B cell (primary cell): ENCODE measurements around the gene PPP1R12B. TPM values are rescaled to one million over a fixed set of nuclear protein-coding genes. Genes with fewer than 3 reads are reported as not detected.
"Not testable (repeated sequence)": the region's sequence is repeated elsewhere in the genome, so short reads cannot be mapped to it uniquely, and the experiment has no call there.

Source experiments
- ATAC-seq: fragments of 200-7000 bp; cut with Tn5 transposase; one replicate; pipeline ENCODE4 v1.10.0; 2021; ENCODE audit warnings: low read depth, mild to moderate bottlenecking, moderate number of reproducible peaks, moderate library complexity
- CTCF ChIA-PET: fragments of 350-600 bp; sonication (Branson Sonifier 250); formaldehyde crosslinking; loops from one replicate; lab custom pipeline; 2021; ENCODE audit warnings: antibody characterized with exemption, inconsistent platforms; lab: Charles Lee
- POLR2A ChIA-PET: fragments of 350-600 bp; sonication (Branson Sonifier 250); formaldehyde crosslinking; loops from one replicate; lab custom pipeline; 2021; ENCODE audit warnings: antibody characterized with exemption; lab: Charles Lee
- DNase-seq: peaks from one replicate; pipeline ENCODE4 v3.0.0; 2013
- H2AFZ ChIP-seq: 2 replicates; pipeline ENCODE4 v1.6.1; 2012; ENCODE audit warnings: mild to moderate bottlenecking, low read depth, low read length; ENCODE audit not compliant: insufficient read depth, poor library complexity, severe bottlenecking
- H3K27ac ChIP-seq, 2 donors: 1 replicate in 1 of 2; 2 replicates in 1 of 2; pipeline ENCODE4 v1.5.1; 2012 to 2013; ENCODE audit warnings: low read length in 2 of 2, mild to moderate bottlenecking in 2 of 2, moderate library complexity in 1 of 2
- H3K27me3 ChIP-seq, 4 experiments: fragments of 200-600 bp in 1 of 4; sonication (generic) in 1 of 4; replicated peaks in 1 of 4; 1 replicate in 2 of 4; 2 replicates in 2 of 4; pipeline versions ENCODE4 v1.6.1 to v1.7.0; 2013 to 2016; ENCODE audit warnings: low read length in 3 of 4, mild to moderate bottlenecking in 2 of 4, mixed read lengths in 1 of 4, moderate library complexity in 1 of 4; ENCODE audit not compliant: insufficient read depth in 4 of 4, control insufficient read depth in 3 of 4; ENCODE audit errors: control extremely low read depth in 1 of 4
- H3K36me3 ChIP-seq, 2 experiments: replicated peaks in 1 of 2; 1 replicate in 1 of 2; 2 replicates in 1 of 2; pipeline versions ENCODE4 v1.6.1 to v1.7.1; 2013; ENCODE audit warnings: low read length in 1 of 2; ENCODE audit not compliant: insufficient read depth in 2 of 2, control insufficient read depth in 1 of 2; ENCODE audit errors: control extremely low read depth in 1 of 2, extremely low read depth in 1 of 2
- H3K4me1 ChIP-seq, 2 donors: fragments of 200-600 bp in 1 of 2; sonication (generic) in 1 of 2; 1 replicate in 1 of 2; 2 replicates in 1 of 2; pipeline versions ENCODE4 v1.5.1 to v1.6.1; 2013 to 2017; ENCODE audit warnings: low read length in 2 of 2; ENCODE audit not compliant: control insufficient read depth in 2 of 2, insufficient read depth in 2 of 2
- H3K4me2 ChIP-seq: replicated peaks from 2 replicates; pipeline ENCODE3; 2012; ENCODE audit warnings: mild to moderate bottlenecking, low read depth, low read length; ENCODE audit not compliant: poor library complexity, severe bottlenecking
- H3K4me3 ChIP-seq, 5 experiments: fragments of 200-600 bp in 1 of 5; sonication (generic) in 1 of 5; 1 replicate in 3 of 5; 2 replicates in 2 of 5; pipeline versions ENCODE4 v1.5.1 to v1.7.0; 2011 to 2016; ENCODE audit warnings: low read length in 4 of 5, mild to moderate bottlenecking in 4 of 5, low read depth in 2 of 5, control low read depth in 1 of 5, moderate library complexity in 1 of 5; ENCODE audit not compliant: insufficient read depth in 1 of 5; ENCODE audit errors: control extremely low read depth in 1 of 5, extremely low read depth in 1 of 5
- H3K79me2 ChIP-seq: fragments of 200-600 bp; sonication (generic); one replicate; pipeline ENCODE4 v1.6.0; 2016; ENCODE audit warnings: low read length; ENCODE audit not compliant: control insufficient read depth, insufficient read depth
- H3K9ac ChIP-seq: fragments of 200-600 bp; sonication (generic); 2 replicates; pipeline ENCODE4 v1.6.1; 2017; ENCODE audit warnings: mild to moderate bottlenecking, low read length, moderate library complexity
- H3K9me3 ChIP-seq, 3 donors: one replicate each; pipeline versions ENCODE4 v1.6.1 to v1.7.1; 2013; ENCODE audit warnings: low read length in 2 of 3; ENCODE audit not compliant: control insufficient read depth in 2 of 3, insufficient read depth in 1 of 3; ENCODE audit errors: control extremely low read depth in 1 of 3
- H4K20me1 ChIP-seq: 2 replicates; pipeline ENCODE4 v1.6.0; 2012; ENCODE audit warnings: mild to moderate bottlenecking, low read length; ENCODE audit not compliant: insufficient read depth, control insufficient read depth, poor library complexity, severe bottlenecking
- H3K27ac Mint-ChIP-seq: one replicate; pipeline ENCODE4 v1.8.0; 2021; ENCODE audit warnings: mixed read lengths
- H3K27me3 Mint-ChIP-seq: one replicate; pipeline ENCODE4 v1.8.0; 2021; ENCODE audit warnings: mixed read lengths
- H3K4me1 Mint-ChIP-seq: one replicate; pipeline ENCODE4 v1.8.0; 2021; ENCODE audit warnings: mixed read lengths
- H3K4me3 Mint-ChIP-seq: one replicate; pipeline ENCODE4 v1.8.0; 2021; ENCODE audit warnings: mixed read lengths
- H3K9me3 Mint-ChIP-seq: one replicate; pipeline ENCODE4 v1.8.0; 2022; ENCODE audit warnings: mixed read lengths; ENCODE audit not compliant: insufficient read depth
- CTCF ChIP-seq: fragments of 200-600 bp; IDR thresholded peaks from one replicate; pipeline ENCODE4 v1.8.0; 2022; ENCODE audit warnings: antibody characterized with exemption, mild to moderate bottlenecking
- EZH2 ChIP-seq: IDR thresholded peaks from 2 replicates; pipeline ENCODE4 v1.6.1; 2012; ENCODE audit warnings: borderline replicate concordance, low read depth, mild to moderate bottlenecking, moderate library complexity, low read length; ENCODE audit not compliant: insufficient read depth, poor library complexity, severe bottlenecking
- WGBS: methylation state at CpG from one replicate; pipeline ENCODE4 v1.1.5; 2013; ENCODE audit warnings: missing lambda C conversion rate; ENCODE audit not compliant: insufficient coverage; 5-methylcytosine and 5-hydroxymethylcytosine counted together
- intact Hi-C: fragments of 100-400 bp; cut with micrococcal nuclease; formaldehyde crosslinking; loops from one replicate; pipeline ENCODE4 v1.10.0; 2022
- polyA plus RNA-seq: library from polyadenylated mRNA; depleted of rRNA; stranded (reverse); fragments of >200 nt; gene quantifications from 2 replicates; pipeline ENCODE4 v1.2.3, GENCODE V29; 2012
- total RNA-seq, 2 donors: library from RNA; stranded (reverse); fragments of 120-200 nt in 1 of 2; gene quantifications; 1 replicate in 1 of 2; 2 replicates in 1 of 2; pipeline versions ENCODE4 v1.2.3 to v1.2.4, GENCODE V29; 2013 to 2022

The PPP1R12B gene
- total and polyA plus RNA-seq, 2 donors (not counting 1 experiment from before 2014, with no cell fraction given), result 7.1 to 49.6 TPM

DNA sequence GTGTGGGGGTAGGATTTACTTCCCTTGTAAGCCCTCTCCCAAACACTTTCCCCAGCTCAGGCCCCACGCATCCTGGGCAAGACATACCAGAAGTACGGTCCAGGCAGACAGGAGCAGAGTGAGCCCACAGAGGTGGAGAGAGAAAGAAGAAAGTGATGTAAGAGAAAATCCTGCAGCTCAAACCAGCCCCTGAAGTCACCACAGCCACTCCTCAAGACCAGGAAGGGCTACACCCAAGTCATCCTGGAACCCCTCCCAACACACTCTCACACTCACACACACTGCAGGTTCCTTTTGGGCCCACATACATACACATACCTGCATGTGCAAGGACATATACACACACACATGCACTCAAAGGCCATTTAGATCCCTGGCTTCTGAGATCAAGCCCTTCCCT lies 254.9 kb downstream of the PPP1R12B start:
- intact Hi-C loops, result no loop called here
- H2AFZ ChIP-seq, result no peak overlapping the region
- no peaks in the 10 kb centered on the region for H4K20me1 ChIP-seq
- H3K27ac Mint-ChIP-seq, result no peak overlapping the region
- H3K79me2 ChIP-seq, result no peaks in the 10 kb centered on the region
- H3K27ac ChIP-seq, result no peak overlapping the region
- peaks cover 0 to 5% of the 10 kb centered on the region in 2 donors for H3K4me1 ChIP-seq
- H3K27me3 Mint-ChIP-seq, result no peaks in the 10 kb centered on the region
- H3K27me3 ChIP-seq, result no peaks in the 10 kb centered on the region
- no peak overlapping the region for H3K4me2 ChIP-seq
- H3K9me3 ChIP-seq, result no peaks in the 10 kb centered on the region
- H3K9me3 Mint-ChIP-seq, result no peaks in the 10 kb centered on the region
- TF ChIP-seq EZH2, result no peak
- no peak for TF ChIP-seq CTCF
- POLR2A ChIA-PET, result interaction anchor here (0.7 kb wide), 1 partner anchor 21 kb away, joined by 4 read pairs; no protein-coding TSS in a partner anchor
- WGBS, result no CpG with 5 or more reads among the region's 2 CpGs
- H3K36me3 ChIP-seq, result no peaks in the 10 kb centered on the region
- ATAC-seq (no peak), DNase-seq (no peak)
- H3K4me1 Mint-ChIP-seq, result peaks cover 4% of the 10 kb centered on the region
- H3K4me3 Mint-ChIP-seq, result no peak overlapping the region
- CTCF ChIA-PET, result no interaction called here
- no peak overlapping the region for H3K4me3 ChIP-seq
- H3K9ac ChIP-seq, result no peak overlapping the region

DNA sequence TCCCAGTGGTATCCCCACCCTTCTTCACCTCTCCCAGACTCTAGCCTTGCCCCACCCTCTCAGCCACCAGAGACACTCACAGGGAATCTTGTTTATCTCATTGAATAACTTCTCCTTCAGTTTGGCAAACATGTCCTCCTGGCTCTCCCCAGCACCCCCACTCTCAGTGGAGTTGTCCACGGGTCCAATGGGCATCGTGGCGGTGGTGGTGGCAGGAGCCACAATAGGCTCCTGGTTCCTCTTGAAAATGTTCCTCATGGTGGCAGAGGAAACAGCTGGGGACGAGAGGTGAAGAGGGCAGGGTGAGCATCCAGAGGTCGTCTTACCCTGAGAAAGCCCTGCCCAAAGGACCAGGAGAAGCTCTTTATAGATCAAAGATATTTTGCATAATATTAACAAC lies 257.0 kb downstream of the PPP1R12B start:
- Histone ChIP-seq H3K79me2 (no peaks in the 10 kb centered on the region), H2AFZ (no peak overlapping the region), H3K9me3 (no peaks in the 10 kb centered on the region), H3K4me1 (no peaks in the 10 kb centered on the region), H3K4me2 (no peak overlapping the region), H3K4me3 (no peak overlapping the region), H3K27me3 (no peaks in the 10 kb centered on the region), H4K20me1 (no peaks in the 10 kb centered on the region), H3K36me3 (no peaks in the 10 kb centered on the region), H3K27ac (no peak overlapping the region), H3K9ac (no peak overlapping the region)
- no peak overlapping the region for H3K27ac Mint-ChIP-seq
- ChIA-PET POLR2A (no interaction called here), CTCF (no interaction called here)
- ATAC-seq (no peak), DNase-seq (no peak)
- no peaks in the 10 kb centered on the region for H3K9me3 Mint-ChIP-seq
- WGBS, result 67% methylated on average over 1 of the region's 5 CpGs
- H3K4me1 Mint-ChIP-seq, result no peaks in the 10 kb centered on the region
- intact Hi-C loops, result no loop called here
- H3K4me3 Mint-ChIP-seq, result no peak overlapping the region
- TF ChIP-seq CTCF (no peak), EZH2 (no peak)
- no peaks in the 10 kb centered on the region for H3K27me3 Mint-ChIP-seq

- peaks cover 30% of the 10 kb centered on the region for H3K4me1 Mint-ChIP-seq
- H2AFZ ChIP-seq, DNase-seq, H3K79me2 ChIP-seq, H3K27ac ChIP-seq, H3K4me2 ChIP-seq, H3K4me3 ChIP-seq, H3K27ac Mint-ChIP-seq, intact Hi-C loops, H3K9me3 Mint-ChIP-seq, H3K27me3 ChIP-seq, H3K4me3 Mint-ChIP-seq, CTCF ChIA-PET, H3K9ac ChIP-seq, H3K9me3 ChIP-seq, H4K20me1 ChIP-seq, H3K27me3 Mint-ChIP-seq, H3K36me3 ChIP-seq, ATAC-seq, POLR2A ChIA-PET: not testable (repeated sequence)
- WGBS, result no CpG with 5 or more reads among the region's 3 CpGs
- peaks cover 26% of the 10 kb centered on the region in 2 donors for H3K4me1 ChIP-seq
Measured at GRCh38 chr1:202612036-202612435, 263.5 kb downstream of the PPP1R12B start.
